BJ (cell line): Measurements from ENCODE around the gene MPC1. TPM values are rescaled to one million over a fixed set of nuclear protein-coding genes. Genes with fewer than 3 reads are reported as not detected.

ENCODE experiments used
- CTCF ChIA-PET: fragments of 350-600 bp; formaldehyde crosslinking; extraction: SDS; loops from one replicate; lab custom pipeline; 2021; ENCODE audit warnings: antibody characterized with exemption, inconsistent platforms; lab: Yijun Ruan, JAX
- POLR2A ChIA-PET: fragments of 300-600 bp; sonication (Branson Sonifier 250); formaldehyde crosslinking; extraction: SDS; loops from one replicate; lab custom pipeline; 2021; ENCODE audit warnings: antibody characterized with exemption; lab: Charles Lee
- DNase-seq: peaks from one replicate; pipeline ENCODE4 v3.0.0-alpha.2; 2011; ENCODE audit warnings: low read depth
- H3K27me3 ChIP-seq: 2 replicates; pipeline ENCODE4 v1.6.0; 2011; ENCODE audit warnings: low read length; ENCODE audit not compliant: control insufficient read depth, insufficient read depth
- H3K36me3 ChIP-seq: 2 replicates; pipeline ENCODE4 v1.5.1; 2011; ENCODE audit warnings: low read length; ENCODE audit not compliant: control insufficient read depth, insufficient read depth
- H3K4me3 ChIP-seq: 2 replicates; pipeline ENCODE4 v1.5.1; 2011; ENCODE audit warnings: low read depth, mild to moderate bottlenecking, control low read depth, low read length
- polyA plus RNA-seq: library from polyadenylated mRNA; depleted of rRNA; stranded (reverse); fragments of >200 nt; gene quantifications from 2 replicates; pipeline ENCODE4 v1.2.3, GENCODE V29; 2011
- TF ChIP-seq, protein P1 (sequence below): IDR thresholded peaks from 2 replicates; pipeline ENCODE4 v1.5.1; 2011; ENCODE audit warnings: low read depth, mild to moderate bottlenecking, control low read depth, inconsistent platforms, low read length, moderate library complexity; ENCODE audit not compliant: insufficient read depth

MPC1 gene
- polyA plus RNA-seq, 1 experiment: 19.2 TPM

DNA sequence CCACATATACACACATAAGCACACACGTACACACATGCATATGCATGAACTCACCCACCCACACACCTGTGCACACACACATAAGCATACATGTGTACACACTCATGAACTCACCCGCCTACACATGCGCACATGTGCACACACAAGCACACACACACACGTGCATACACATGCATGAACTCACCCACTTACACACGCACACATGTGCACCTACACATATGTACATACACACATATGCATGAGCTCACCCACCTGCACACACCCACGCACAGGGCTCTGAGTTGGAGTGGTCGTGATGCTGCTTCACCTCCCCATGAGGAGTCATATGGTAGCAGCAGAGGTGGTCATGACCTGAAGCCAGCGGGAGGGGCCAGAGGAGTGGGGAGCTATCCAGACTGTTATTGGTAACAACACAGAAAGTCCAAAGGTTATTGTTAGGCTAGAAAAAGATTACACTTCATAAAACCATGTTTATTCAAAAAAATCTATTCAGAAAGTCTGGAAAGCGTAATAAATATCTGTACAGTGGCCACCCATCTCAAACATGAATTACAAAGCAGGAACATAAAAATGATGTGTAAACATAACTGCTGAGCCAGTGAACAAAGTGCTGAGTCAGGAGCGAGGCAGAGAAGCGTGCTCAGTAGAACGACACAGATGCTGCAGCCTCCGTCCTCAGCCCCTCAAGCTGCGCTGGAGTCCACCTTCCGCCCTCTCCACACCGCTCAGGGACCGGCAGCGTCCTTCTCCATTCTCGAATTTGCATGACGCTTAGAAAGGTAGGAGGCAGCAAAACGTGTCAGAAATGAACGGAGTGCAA is 26.4 kb upstream of the MPC1 start:
- POLR2A ChIA-PET: no interaction called here
- Histone ChIP-seq H3K4me3 (no peak overlapping the region), H3K27me3 (no peaks in the 10 kb centered on the region), H3K36me3 (peaks cover 12% of the 10 kb centered on the region)
- TF ChIP-seq, protein P1, sequence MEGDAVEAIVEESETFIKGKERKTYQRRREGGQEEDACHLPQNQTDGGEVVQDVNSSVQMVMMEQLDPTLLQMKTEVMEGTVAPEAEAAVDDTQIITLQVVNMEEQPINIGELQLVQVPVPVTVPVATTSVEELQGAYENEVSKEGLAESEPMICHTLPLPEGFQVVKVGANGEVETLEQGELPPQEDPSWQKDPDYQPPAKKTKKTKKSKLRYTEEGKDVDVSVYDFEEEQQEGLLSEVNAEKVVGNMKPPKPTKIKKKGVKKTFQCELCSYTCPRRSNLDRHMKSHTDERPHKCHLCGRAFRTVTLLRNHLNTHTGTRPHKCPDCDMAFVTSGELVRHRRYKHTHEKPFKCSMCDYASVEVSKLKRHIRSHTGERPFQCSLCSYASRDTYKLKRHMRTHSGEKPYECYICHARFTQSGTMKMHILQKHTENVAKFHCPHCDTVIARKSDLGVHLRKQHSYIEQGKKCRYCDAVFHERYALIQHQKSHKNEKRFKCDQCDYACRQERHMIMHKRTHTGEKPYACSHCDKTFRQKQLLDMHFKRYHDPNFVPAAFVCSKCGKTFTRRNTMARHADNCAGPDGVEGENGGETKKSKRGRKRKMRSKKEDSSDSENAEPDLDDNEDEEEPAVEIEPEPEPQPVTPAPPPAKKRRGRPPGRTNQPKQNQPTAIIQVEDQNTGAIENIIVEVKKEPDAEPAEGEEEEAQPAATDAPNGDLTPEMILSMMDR: no peak
- CTCF ChIA-PET: interaction anchor here (1.3 kb wide), 1 partner anchor 8 kb away, joined by 4 read pairs; no protein-coding TSS in a partner anchor
- no peak for DNase-seq

DNA sequence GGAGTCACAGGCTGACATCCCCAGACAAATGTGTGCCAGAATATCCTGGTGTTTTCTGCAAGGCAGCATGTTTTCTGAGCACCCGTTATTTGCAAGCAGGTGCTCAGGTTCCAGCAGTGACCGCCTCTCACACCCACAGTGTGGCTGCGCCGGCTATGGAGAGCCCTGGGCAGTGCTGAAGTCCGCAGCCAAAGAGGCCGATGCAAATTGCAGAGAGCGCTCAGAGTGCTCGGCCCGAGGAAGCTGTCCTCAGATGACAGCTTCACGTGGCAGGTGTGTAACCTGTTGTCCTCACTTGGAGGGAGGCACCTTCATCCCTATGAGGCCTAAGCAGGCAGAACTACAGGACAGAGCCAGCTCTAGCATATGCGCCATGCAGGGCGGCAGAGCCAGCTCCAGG is 23.5 kb upstream of the MPC1 start:
- no peaks in the 10 kb centered on the region for H3K27me3 ChIP-seq
- ChIA-PET POLR2A (no interaction called here), CTCF (interaction anchor here (0.6 kb wide), 1 partner anchor 95 kb away, joined by 3 read pairs; no protein-coding TSS in a partner anchor)
- no peak overlapping the region for H3K4me3 ChIP-seq
- DNase-seq: no peak
- TF ChIP-seq, protein P1: no peak
- H3K36me3 ChIP-seq: no peaks in the 10 kb centered on the region

DNA sequence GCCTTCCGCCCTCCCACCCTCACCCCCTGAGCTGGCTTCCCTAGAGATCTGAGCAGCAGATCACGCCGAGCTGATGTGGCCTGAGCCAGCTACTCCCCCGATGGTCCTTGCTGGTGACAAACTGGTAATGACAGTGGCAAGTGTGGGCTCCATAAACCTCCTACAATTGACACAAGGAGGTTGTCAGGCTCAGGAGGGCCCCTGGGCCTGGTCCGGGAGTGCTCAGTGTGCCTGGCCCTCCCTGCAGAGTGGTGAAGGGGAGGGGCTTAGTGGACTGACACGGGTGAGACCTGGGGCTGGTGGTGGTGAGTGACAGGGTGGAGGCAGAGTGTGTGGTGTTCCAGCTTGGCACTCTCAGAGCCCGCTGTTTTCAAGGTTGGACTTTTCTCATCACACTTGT is 22.6 kb upstream of the MPC1 start:
- Histone ChIP-seq H3K36me3 (no peaks in the 10 kb centered on the region), H3K4me3 (no peak overlapping the region), H3K27me3 (no peaks in the 10 kb centered on the region)
- DNase-seq: no peak
- POLR2A ChIA-PET: no interaction called here
- TF ChIP-seq, protein P1: no peak
- CTCF ChIA-PET: interaction anchor here (1.8 kb wide), 1 partner anchor 129 kb away, joined by 4 read pairs; no protein-coding TSS in a partner anchor

- DNase-seq: no peak
- H3K27me3 ChIP-seq: no peaks in the 10 kb centered on the region
- ChIA-PET POLR2A (no interaction called here), CTCF (interaction anchor here (1.3 kb wide), 1 partner anchor 128 kb away, joined by 4 read pairs; no protein-coding TSS in a partner anchor)
- TF ChIP-seq, protein P1: no peak
- H3K4me3 ChIP-seq: no peak overlapping the region
- no peaks in the 10 kb centered on the region for H3K36me3 ChIP-seq
These were observed 20.0 kb upstream of the MPC1 start for GRCh38 chr6:166402582-166403277.
